Tibial artery (tissue), 4 donors: ENCODE measurements around the gene MYO5B.
"Not testable (repeated sequence)": the region's sequence is repeated elsewhere in the genome, so short reads cannot be mapped to it uniquely, and the experiment has no call there.

ENCODE experiments used
- DNase-seq, 2 donors: peaks; one replicate each; pipeline ENCODE4 v3.0.0-alpha.2; 2019
- H3K27ac ChIP-seq, 2 donors: fragments of 200-600 bp; sonication (generic) in 1 of 2; 1 replicate in 1 of 2; 2 replicates in 1 of 2; pipeline ENCODE4 v1.5.1; 2018 to 2019; ENCODE audit warnings: mild to moderate bottlenecking in 1 of 2
- H3K27me3 ChIP-seq, 2 donors: fragments of 200-600 bp; sonication (generic) in 1 of 2; one replicate each; pipeline versions ENCODE4 v1.5.1 to v1.6.0; 2016 to 2019
- H3K36me3 ChIP-seq, 3 donors: fragments of 200-600 bp; sonication (generic) in 2 of 3; one replicate each; pipeline ENCODE4 v1.5.1; 2016 to 2019; ENCODE audit warnings: mild to moderate bottlenecking in 2 of 3
- H3K4me1 ChIP-seq, 4 donors: fragments of 200-600 bp; sonication (generic) in 2 of 4; 1 replicate in 3 of 4; 2 replicates in 1 of 4; pipeline ENCODE4 v1.5.1; 2016 to 2019
- H3K4me3 ChIP-seq, 2 donors: fragments of 200-600 bp; sonication (generic) in 1 of 2; 1 replicate in 1 of 2; 2 replicates in 1 of 2; pipeline ENCODE4 v1.5.1; 2018 to 2019; ENCODE audit warnings: mild to moderate bottlenecking in 2 of 2
- H3K9me3 ChIP-seq, 3 donors: fragments of 200-600 bp; sonication (generic) in 1 of 3; one replicate each; pipeline ENCODE4 v1.5.1; 2016 to 2019
- intact Hi-C: fragments of 100-400 bp; cut with DNase I; formaldehyde crosslinking; loops from one replicate; pipeline ENCODE4 v1.15.0; 2023; ENCODE audit warnings: low total_unique reads
- TF ChIP-seq, protein P1 (sequence below), 2 experiments: fragments of 200-600 bp in 1 of 2; fragments of 450-650 bp in 1 of 2; IDR thresholded peaks; one replicate each; pipeline ENCODE4 v1.5.1; 2017 to 2019; ENCODE audit warnings: antibody characterized with exemption in 2 of 2, mild to moderate bottlenecking in 1 of 2, moderate library complexity in 1 of 2

MYO5B gene

GRCh38 chr18:49786019-49786720 lies 408.8 kb downstream of the MYO5B start:
- no peak for DNase-seq
- no peak overlapping the region for H3K27ac ChIP-seq
- TF ChIP-seq, protein P1, sequence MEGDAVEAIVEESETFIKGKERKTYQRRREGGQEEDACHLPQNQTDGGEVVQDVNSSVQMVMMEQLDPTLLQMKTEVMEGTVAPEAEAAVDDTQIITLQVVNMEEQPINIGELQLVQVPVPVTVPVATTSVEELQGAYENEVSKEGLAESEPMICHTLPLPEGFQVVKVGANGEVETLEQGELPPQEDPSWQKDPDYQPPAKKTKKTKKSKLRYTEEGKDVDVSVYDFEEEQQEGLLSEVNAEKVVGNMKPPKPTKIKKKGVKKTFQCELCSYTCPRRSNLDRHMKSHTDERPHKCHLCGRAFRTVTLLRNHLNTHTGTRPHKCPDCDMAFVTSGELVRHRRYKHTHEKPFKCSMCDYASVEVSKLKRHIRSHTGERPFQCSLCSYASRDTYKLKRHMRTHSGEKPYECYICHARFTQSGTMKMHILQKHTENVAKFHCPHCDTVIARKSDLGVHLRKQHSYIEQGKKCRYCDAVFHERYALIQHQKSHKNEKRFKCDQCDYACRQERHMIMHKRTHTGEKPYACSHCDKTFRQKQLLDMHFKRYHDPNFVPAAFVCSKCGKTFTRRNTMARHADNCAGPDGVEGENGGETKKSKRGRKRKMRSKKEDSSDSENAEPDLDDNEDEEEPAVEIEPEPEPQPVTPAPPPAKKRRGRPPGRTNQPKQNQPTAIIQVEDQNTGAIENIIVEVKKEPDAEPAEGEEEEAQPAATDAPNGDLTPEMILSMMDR (IDR thresholded peaks at IDR 0.05) = no peak
- intact Hi-C loops = no loop called here
- peaks cover 42 to 81% (median 64%) of the 10 kb centered on the region in 3 donors for H3K36me3 ChIP-seq
- no peaks in the 10 kb centered on the region for H3K27me3 ChIP-seq
- no peak overlapping the region for H3K4me3 ChIP-seq
- H3K9me3 ChIP-seq = no peaks in the 10 kb centered on the region
- H3K4me1 ChIP-seq = no peaks in the 10 kb centered on the region

GRCh38 chr18:49784427-49785185 lies 410.3 kb downstream of the MYO5B start:
- TF ChIP-seq, protein P1 (IDR thresholded peaks at IDR 0.05) = no peak
- no peak for DNase-seq
- Histone ChIP-seq H3K27ac (no peak overlapping the region), H3K36me3 (peaks cover 45 to 81% (median 63%) of the 10 kb centered on the region in 3 donors), H3K9me3 (no peaks in the 10 kb centered on the region), H3K27me3 (no peaks in the 10 kb centered on the region), H3K4me1 (no peaks in the 10 kb centered on the region), H3K4me3 (no peak overlapping the region)
- intact Hi-C loops = no loop called here

GRCh38 chr18:49783631-49784030 lies 411.3 kb downstream of the MYO5B start:
- H3K4me1 ChIP-seq, DNase-seq, intact Hi-C loops, H3K9me3 ChIP-seq, H3K27ac ChIP-seq, H3K4me3 ChIP-seq, H3K27me3 ChIP-seq: not testable (repeated sequence)
- peaks cover 47 to 81% (median 64%) of the 10 kb centered on the region in 3 donors for H3K36me3 ChIP-seq

- TF ChIP-seq, protein P1 (IDR thresholded peaks at IDR 0.05) = no peak
- Histone ChIP-seq H3K4me3 (no peak overlapping the region), H3K36me3 (peaks cover 40 to 54% (median 44%) of the 10 kb centered on the region in 3 donors), H3K27me3 (no peaks in the 10 kb centered on the region), H3K9me3 (peaks cover 0 to 26% (median 12%) of the 10 kb centered on the region in 3 donors), H3K4me1 (no peaks in the 10 kb centered on the region), H3K27ac (no peak overlapping the region)
- intact Hi-C loops = no loop called here
- no peak for DNase-seq
Observed at GRCh38 chr18:49778826-49779465, 416.0 kb downstream of the MYO5B start.
